ENCODE measurements around the gene RPL19. TPM values are rescaled to one million over a fixed set of nuclear protein-coding genes. Genes with fewer than 3 reads are reported as not detected.
"Not testable (repeated sequence)": the region's sequence is repeated elsewhere in the genome, so short reads cannot be mapped to it uniquely, and the experiment has no call there.

Gene RPL19
- 1,000 to 10,000 TPM; 1,830 to 2,237 (median 2,122) TPM for polyA plus RNA-seq (ENCODE audit: insufficient read length in 4 of 4)

DNA sequence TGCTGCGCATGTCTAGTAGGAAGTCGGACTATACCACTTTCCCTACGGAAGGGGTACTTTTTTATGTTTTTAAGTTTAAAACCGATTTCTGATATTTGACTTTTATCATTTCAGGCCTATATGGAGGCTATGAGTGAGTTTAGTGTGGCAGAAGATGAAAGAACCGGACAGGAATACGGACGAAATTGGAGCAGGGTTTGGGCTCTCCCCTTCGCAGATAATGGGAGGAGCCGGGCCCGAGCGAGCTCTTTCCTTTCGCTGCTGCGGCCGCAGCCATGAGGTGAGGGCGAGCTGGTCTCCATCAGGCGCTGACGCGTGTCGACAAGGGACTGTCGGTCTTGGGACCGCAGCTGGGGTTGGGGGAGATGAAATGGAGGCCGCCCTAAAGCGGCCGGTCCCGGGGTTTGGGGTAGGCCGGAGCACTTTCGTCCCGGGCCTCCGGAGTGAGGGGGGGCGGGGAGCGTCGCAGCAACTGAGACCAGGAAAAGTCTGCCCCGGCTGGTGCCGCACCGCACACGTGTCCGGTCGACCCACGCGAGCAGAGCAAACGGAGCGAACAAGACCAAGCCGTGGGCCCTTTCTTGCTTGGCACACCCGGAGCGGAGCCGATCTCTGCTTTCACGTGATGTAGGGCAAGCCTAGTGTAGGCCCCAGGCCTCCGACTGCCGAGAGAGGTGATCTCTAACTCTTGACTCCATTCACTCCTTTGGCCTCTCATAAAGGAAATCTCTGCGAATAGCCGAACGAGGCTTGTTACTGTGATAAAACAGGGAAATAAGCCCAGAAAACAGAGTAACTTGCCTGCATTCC lies at the start of gene RPL19:
TSS of gene RPL19 (plus strand) at position 214 of the 810 bp plus-strand sequence. CDS start at position 276, 62 bp downstream.
- peak in 2 of 4 donors; percentile 90 to 95 for DNase-seq (ENCODE audit: low read depth in 4 of 4, low spot score in 2 of 4)

DNA sequence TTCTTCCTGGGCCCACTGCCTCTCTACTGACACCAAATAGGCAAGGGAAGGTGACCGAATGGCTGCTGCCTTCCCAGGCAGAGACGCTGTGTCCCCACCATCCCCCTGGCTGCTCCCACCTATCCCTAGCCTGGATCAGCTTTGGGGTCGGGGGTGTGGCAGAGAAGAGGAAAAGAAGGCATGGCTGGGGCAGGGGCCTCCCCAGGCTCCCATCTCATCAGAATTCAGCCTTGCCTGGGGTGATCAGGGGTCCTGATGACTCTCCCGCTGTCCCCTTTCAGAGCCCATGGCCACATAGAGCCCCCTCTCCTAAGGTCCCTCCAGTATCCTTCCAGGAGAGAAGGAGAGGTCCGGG lies 49.3 kb upstream of the RPL19 start:
- no peak for DNase-seq (ENCODE audit: low read depth in 4 of 4, low spot score in 2 of 4)

DNA sequence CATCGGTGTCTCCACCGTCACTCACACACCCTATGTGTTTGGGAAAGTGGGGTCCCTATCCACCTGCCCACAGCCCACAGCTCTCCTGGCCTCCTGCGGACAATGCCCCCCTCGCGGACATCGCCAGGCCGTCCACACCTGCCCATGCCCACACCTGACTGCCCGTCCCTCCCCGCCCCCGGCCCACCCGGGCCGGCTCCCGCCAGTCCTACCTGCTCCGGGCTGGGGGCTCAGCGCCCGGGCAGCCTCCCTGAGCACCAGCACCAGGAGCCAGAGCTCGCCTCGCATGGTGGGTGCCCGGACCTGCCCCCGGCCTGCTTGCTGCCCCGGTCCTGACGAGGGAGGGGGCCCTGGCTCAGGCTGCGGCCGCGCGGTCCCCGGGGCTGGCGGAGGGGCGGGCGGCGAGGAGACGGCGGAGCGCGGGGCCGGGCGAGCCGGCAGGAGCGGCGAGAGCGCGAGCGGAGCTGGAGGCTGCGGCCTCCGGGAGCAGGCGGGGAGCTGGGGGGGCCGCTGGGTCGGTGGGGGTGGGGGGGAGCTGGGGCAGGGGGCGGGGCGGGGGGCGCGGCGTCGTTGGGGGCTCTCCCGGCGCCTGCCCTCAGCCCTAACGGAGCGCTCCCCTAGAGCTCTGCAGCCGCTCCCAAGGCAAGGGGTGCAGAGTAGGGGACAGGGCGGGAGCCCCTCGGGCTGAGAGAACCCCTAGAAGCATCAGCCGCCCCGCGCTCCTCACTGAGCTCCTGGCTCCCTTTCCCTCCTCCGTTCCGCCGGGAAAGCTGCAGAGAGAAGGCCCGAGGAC lies 48.7 kb upstream of the RPL19 start, which contains the start of gene PLXDC1:
TSS of gene PLXDC1 (minus strand) at position 488 of the 793 bp plus-strand sequence. CDS start at position 288, 200 bp downstream.
- DNase-seq (ENCODE audit: low read depth in 4 of 4, low spot score in 2 of 4): no peak

DNA sequence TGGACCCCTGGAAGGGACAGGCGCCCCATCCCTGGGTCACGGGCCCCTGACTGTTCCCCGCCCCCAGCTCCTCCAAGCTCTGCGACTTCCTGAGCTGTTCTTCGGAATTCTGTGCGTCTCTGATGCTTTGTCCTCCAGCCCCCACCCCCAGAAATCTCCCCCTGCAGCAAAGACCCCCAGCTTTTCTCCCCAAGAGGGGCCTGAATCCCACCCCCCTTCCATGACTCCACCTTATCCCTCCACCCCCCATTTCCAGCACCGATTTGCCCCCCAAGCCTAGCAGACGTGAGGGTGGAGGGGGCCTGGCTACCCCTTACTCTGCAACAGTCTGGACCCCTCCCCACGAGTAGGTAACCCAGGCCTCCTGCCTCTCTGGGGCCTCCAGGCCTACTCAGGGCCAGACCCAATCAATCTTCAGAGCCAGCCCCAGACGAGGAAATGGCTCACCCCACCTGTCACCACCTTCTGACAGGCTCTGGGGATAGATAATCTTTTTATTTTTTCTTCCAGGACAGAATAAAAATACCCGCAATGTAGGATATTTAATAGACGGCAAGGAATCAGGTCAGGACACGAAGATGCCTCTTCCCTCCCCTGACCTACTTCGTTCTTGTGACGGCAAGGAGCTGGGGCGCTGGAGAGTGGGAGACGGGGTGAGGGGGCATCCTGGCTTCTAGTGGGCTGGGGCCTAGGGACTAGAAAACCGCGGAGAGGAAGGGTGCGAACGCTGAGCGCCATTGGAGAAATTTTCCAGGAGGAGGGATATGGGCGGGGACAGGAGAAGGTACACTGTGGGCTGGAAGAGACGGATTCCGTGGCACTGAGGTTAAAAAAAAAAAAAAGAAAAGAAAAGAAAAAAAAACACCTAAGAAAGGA lies 47.9 kb upstream of the RPL19 start:
- no peak for DNase-seq (ENCODE audit: low read depth in 4 of 4, low spot score in 2 of 4)

DNA sequence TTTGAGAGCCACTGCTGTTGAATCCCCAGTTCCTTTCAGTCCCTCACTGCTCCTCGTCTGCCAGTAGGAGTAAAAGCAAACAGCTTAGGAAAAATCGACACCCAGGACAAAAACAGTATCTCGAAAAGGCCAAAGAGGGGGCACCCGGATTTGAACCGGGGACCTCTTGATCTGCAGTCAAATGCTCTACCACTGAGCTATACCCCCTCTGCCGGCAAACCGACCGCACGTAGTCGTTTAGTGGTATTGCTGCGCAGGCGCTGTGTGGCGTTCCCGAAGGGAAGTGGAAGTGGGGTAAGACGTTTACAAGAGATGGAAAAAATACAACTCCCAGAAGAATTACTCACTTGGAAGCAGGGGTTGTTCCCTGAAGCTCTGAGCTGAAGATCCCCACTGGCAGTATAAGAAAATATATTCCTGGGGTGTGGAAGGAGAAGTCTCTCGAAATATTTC lies 46.5 kb upstream of the RPL19 start:
- peak; percentile 79 to 86 (median 84) for DNase-seq (ENCODE audit: low read depth in 4 of 4, low spot score in 2 of 4)

DNA sequence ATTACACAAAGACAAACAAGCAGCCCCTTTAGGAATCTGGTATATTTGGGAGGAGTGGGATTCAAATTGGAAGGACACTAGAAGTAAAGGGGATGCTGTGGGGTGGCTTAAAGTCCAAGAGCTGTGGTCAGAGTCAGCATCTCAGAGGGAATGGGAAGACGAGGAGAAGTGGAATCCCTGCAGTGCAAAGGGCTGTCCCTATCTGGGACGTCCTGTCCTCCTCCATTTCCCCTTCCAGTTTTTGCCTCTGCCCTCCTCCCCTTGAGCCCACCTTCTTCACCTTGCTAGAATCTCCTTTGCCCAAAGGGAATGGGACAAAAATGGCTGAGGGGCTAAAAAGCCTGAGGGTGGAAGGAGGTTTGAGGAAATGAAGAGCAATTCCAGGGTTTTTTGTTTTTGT lies 44.4 kb upstream of the RPL19 start:
- DNase-seq (ENCODE audit: low read depth in 4 of 4, low spot score in 2 of 4): no peak

DNA sequence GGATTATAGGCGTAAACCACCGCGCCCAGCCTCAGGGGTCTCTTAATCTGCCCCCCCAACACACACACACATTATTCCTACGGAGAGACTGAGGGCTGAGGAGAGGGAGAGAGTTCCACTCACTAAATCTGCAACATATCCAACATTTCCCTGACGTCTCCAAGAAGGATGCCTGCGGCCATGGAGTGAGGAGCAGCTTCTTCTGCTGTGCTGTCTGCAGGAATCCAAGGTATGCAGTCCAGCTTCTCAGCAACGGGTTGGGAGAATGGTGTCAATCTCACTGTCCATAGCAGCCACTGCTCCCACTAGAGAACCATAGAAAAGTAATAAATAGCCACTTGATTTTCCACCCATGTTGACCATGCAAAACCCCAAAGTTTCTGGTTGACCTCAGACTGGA lies 43.6 kb upstream of the RPL19 start:
- no peak for DNase-seq (ENCODE audit: low read depth in 4 of 4, low spot score in 2 of 4)

DNA sequence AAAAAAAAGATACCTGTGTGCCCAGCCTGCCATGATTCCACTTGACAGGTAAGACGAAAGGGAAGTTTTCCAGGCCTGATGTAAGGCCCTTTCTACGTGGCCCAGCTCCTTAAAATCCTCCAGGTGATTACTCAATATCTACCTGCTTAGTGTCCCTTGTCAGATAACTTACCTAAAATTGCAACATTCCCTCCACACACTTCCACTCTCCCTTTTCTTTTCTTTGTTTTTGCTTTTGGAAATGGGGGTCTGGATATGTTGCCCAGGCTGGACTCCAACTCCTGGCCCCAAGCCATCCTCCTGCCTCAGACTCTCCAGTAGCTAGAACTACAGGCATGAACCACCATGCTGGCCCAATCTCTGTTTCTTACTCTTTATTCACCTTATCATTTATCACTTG lies 41.5 kb upstream of the RPL19 start:
- no peak for DNase-seq (ENCODE audit: low read depth in 4 of 4, low spot score in 2 of 4)

DNA sequence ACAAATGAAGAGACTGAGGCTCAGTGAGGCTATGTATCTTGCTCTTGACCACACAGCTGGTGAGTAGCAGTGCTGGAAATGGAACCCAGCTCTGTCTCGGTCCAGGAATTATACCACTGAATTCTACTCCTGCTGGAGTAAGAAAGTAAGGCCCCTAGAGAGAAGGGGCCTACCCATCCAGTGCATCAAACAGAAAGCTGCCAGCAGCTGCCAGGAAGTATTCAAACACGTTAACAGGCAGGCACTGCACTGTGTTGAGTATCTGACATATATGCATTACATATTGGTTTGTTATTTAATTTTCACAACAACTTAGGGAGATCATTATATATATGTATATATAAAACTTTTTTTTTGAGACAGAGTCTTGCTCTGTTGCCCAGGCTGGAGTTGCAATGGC lies 38.1 kb upstream of the RPL19 start:
- DNase-seq (ENCODE audit: low read depth in 4 of 4, low spot score in 2 of 4): no peak

DNA sequence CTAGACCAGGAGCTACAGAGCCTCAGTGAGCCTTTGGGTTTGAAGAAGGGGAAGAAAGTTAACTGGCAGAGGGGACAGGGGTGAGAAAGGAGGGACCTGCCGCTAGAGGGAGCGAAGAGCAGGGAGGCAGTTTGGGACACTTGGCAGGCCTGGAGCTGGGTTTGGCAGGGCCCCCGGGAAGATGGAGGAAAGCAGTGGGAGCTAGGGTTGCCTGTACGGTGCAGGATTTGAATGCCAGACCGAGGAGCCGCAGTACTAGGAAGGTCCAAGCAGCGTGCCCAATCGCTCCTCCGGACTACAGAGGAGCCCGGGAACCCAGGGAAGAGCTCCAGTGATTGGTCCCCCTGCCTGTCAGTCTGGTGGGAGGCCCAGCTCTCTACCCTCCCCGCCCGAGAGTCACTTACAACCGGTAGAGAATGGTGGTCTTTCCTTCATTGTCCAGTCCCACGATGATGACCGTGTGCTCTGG lies 35.4 kb upstream of the RPL19 start:
- peak; percentile 67 to 86 (median 76) for DNase-seq (ENCODE audit: low read depth in 4 of 4, low spot score in 2 of 4)

DNA sequence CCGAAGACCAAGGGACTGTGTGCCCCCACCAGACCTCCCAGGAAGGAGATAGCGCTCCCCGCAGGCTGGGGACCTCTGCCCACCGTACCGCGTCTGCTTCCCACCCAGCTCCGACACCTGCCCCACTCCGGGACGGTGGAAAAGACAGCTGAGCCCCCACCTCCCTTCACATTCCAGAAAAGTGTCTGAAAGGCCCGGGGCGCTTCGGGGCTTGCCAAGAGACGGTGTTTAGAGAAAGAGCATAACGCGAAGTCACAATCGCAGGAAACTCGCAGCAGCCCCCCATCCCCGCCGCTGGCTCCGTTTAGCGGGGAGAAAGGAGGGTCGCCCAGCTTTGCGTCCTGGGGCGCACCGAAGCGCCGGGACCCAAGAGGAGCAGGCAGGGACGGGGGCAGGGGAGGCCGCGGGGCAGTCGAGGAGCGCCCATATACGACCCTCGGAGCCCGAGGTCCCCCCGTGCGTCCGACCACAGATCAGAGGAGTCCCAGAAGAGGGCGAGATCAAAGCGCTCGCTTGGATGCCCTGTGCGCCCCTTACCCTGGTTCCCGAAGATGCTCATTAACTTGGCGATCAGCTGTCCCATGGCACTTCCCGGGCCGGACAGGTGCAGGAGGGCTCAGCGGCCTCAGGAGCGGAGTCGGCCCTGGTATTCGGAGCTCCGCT lies 34.8 kb upstream of the RPL19 start:
- no peak for DNase-seq (ENCODE audit: low read depth in 4 of 4, low spot score in 2 of 4)

DNA sequence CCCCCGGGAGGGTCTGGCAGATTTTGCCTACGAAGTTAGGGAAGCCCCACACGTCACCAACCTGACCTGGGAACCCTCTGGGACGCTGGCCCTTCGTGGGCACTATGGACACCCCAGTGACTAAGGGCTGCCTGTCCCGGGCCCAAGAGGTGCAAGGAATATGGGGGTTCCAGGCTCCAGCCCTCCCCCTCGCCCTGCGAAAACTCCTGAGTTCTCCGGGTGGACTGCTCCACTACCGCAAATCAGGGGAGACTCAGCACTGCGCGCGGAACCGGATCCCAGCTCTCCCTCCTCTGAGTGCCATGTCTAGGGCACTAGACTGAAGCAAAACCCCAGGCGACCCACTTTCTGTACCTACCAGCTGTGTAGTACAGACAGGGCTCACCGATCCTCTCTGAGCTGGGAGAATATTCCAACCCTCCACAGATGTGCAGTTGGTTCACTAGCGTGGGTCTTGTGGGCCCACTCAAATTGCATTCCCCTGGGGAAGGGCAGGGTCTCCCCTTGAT lies 34.2 kb upstream of the RPL19 start, which contains the start of gene ARL5C:
TSS of gene ARL5C (minus strand) at position 321 of the 509 bp plus-strand sequence. CDS start 401 bp downstream, outside the sequence.
- DNase-seq (ENCODE audit: low read depth in 4 of 4, low spot score in 2 of 4): no peak

DNA sequence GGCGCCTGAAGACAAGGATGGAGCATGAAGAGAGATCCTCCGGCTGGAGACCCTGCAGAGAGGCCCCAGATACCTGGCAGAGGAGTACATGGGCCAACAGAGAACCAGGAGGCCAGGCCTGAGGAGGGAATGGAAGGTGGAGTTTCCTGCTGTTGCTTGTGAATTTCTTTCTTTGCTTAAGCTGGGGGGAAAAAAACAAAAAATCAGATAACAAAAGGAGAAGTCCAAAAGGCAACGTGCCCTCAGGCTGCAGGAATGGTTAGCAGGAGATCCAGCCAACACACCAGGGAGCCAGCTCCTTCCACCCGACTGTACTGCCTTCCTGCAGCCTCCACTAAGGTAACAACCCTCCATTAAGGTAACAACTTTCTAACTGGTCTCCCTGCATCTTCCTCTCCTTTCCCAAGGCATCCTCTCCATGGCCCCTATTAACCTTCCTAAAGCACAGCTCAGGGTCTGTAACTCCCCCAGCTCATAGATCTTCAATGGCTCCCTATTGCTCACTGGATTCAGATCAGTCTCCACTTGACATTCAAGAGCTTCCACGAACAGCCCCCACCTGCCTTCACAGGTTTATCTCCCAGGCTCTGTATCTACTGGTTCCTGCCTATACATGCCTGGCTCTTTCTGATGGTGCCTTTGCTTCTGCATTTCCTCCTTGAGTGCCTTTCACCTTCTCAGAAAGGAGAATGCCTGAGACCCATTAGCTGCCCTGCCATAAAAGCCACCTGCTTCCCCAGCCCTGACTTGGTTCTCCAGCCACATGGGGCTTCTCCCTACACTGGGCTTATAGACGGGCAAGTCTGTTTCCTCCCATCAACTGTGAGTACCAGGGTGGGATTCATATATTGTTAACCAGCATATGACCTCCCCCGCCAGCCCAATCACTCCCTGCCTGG lies 33.4 kb upstream of the RPL19 start:
- DNase-seq (ENCODE audit: low read depth in 4 of 4, low spot score in 2 of 4): no peak

DNA sequence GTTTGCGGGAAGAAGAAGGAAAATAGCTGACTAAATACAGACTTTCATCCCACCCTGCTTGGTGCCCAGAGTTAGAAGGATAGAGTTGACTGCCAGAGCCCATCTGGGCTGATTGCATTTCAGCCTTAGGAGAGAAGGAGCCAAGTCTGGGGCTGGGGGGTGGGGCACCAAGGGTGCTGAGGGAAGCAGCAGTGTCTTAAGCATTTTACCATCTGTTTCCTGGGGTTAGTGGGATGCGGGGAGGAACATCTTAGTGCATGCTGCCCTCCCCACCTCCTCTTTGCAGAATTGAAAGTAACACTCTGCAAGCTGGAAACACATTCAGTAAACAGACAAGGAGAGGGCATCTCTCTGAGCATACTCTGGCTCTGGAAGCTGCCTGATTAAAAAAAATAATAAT lies 32.6 kb upstream of the RPL19 start:
- DNase-seq (ENCODE audit: low read depth in 4 of 4, low spot score in 2 of 4): no peak

DNA sequence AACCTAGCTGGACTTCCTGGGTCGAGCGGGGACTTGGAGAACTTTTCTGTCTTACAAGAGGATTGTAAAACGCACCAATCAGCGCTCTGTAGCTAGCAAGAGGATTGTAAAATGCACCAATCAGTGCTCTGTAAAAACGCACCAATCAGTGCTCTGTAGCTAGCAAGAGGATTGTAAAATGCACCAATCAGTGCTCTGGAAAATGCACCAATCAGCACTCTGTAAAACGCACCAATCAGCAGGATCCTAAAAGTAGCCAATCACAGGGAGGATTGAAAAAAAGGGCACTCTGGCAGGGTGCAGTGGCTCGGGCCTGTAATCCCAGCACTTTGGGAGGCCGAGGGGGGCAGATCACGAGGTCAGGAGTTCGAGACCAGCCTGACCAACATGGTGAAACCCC lies 31.6 kb upstream of the RPL19 start:
- DNase-seq (ENCODE audit: low read depth in 4 of 4, low spot score in 2 of 4): not testable (repeated sequence)

DNA sequence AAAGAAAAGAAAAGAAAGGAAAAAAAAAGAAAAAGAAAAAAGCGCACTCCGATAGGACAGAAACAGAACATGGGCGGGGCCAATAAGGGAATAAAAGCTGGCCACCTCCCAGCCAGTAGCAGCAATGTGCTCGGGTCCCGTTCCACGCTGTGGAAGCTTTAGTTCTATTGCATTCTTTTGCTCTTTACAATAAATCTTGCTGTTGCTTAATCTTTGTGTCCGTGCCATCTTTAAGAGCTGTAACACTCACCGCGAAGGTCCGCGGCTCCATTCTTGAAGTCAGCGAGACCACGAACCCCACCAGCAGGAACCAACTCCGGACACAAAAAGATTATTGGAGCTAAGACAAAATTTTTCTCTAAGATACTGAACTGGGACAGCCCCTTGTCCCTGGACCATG lies 31.0 kb upstream of the RPL19 start:
- DNase-seq (ENCODE audit: low read depth in 4 of 4, low spot score in 2 of 4): no peak

DNA sequence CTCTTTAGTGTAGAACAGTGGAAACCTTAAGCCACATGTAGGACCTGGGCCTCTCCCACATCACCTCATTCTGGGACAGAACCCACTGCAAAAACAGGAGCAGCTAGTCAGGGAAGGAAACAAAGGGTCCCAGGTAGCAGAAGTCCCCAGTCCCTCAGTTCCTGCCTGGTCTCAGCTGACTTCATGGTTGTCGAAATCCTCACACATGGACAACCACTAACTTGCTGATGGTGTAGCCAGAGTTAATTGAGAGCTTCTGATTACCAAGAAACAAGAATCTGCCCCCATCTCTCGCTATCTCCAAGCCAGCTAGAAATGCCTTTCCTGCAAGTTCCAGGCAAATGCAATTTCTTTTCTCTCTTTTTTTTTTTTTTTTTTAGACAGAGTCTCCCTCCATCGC lies 30.6 kb upstream of the RPL19 start:
- DNase-seq (ENCODE audit: low read depth in 4 of 4, low spot score in 2 of 4): no peak

DNA sequence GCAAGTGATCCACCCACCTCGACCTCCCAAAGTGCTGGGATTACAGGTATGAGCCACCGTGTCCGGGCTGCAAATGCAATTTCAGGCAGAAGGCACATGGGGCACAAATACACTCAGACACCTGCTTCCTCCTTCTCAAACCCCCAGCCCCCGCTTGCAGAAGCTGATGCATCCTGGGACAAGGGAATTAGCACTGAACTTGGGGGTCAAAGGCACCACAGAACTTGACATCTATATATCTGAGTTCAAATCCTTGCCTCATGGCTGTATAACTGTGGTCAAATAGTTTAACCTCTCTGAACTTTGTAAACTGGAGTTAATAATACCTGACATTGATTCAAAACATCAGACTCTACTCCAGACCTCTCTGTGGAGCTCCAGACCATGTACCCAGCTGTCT lies 30.0 kb upstream of the RPL19 start:
- no peak for DNase-seq (ENCODE audit: low read depth in 4 of 4, low spot score in 2 of 4)

DNA sequence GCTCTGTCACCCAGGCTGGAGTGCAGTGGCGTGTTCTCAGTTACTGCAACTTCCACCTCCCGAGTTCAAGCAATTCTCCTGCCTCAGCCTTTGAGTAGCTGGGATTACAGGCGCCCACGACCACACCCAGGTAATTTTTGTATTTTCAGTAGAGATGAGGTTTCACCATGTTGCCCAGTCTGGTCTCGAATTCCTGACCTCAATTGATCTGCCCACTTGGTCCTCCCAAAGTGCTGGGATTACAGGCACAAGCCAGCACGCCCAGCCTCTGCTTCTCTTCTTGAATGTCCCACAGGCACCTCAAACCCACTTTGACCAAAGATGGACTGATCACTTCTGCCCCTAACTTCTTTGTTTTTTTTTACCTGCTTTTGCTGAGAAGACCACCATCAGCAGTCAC lies 29.5 kb upstream of the RPL19 start:
- DNase-seq (ENCODE audit: low read depth in 4 of 4, low spot score in 2 of 4): no peak

Data from left renal cortex interstitium (tissue), 4 donors.